Tibial artery (tissue), 4 donors: Measurements from ENCODE around the gene LRRC46.
A peak's percentile ranks its signal among the peaks of the same experiment; 100 is the strongest.

ENCODE experiments used
- DNase-seq, 2 donors: peaks; one replicate each; pipeline ENCODE4 v3.0.0-alpha.2; 2019
- H3K27ac ChIP-seq, 2 donors: fragments of 200-600 bp; sonication (generic) in 1 of 2; 1 replicate in 1 of 2; 2 replicates in 1 of 2; pipeline ENCODE4 v1.5.1; 2018 to 2019; ENCODE audit warnings: mild to moderate bottlenecking in 1 of 2
- H3K27me3 ChIP-seq, 2 donors: fragments of 200-600 bp; sonication (generic) in 1 of 2; one replicate each; pipeline versions ENCODE4 v1.5.1 to v1.6.0; 2016 to 2019
- H3K36me3 ChIP-seq, 3 donors: fragments of 200-600 bp; sonication (generic) in 2 of 3; one replicate each; pipeline ENCODE4 v1.5.1; 2016 to 2019; ENCODE audit warnings: mild to moderate bottlenecking in 2 of 3
- H3K4me1 ChIP-seq, 4 donors: fragments of 200-600 bp; sonication (generic) in 2 of 4; 1 replicate in 3 of 4; 2 replicates in 1 of 4; pipeline ENCODE4 v1.5.1; 2016 to 2019
- H3K4me3 ChIP-seq, 2 donors: fragments of 200-600 bp; sonication (generic) in 1 of 2; 1 replicate in 1 of 2; 2 replicates in 1 of 2; pipeline ENCODE4 v1.5.1; 2018 to 2019; ENCODE audit warnings: mild to moderate bottlenecking in 2 of 2
- H3K9me3 ChIP-seq, 3 donors: fragments of 200-600 bp; sonication (generic) in 1 of 3; one replicate each; pipeline ENCODE4 v1.5.1; 2016 to 2019
- intact Hi-C: fragments of 100-400 bp; cut with DNase I; formaldehyde crosslinking; loops from one replicate; pipeline ENCODE4 v1.15.0; 2023; ENCODE audit warnings: low total_unique reads
- TF ChIP-seq, protein P1 (sequence below), 2 experiments: fragments of 200-600 bp in 1 of 2; fragments of 450-650 bp in 1 of 2; IDR thresholded peaks; one replicate each; pipeline ENCODE4 v1.5.1; 2017 to 2019; ENCODE audit warnings: antibody characterized with exemption in 2 of 2, mild to moderate bottlenecking in 1 of 2, moderate library complexity in 1 of 2

LRRC46 gene

DNA sequence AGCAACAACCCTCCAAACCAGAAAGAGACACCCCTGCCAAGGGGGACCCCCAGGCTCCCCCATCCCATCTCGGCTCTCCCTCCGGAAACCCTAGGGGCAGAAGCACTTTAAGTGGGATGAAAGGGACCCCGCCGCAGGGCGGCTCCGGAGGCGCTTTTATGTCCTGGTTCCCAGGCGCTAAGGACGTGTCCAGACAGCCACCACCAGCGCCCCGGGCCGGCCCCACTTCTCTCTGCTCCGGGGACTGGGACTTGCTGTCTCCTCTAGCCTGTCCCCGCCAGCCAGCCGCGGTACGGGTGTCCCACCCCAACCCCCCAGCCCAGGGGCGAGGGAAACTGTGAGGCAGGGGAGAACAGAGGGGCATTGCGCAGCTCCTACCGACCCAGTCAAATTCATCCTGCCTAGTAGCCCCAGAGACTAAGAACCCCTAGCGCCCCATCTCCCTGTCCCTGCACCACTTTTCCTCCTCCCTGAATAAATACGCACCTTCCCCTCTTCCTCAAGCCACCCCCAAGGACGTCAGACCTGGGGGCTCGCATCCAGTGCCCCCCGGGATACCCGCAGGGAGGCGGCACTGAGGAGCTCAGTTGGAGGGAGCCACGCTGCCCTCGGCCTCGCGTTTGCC, 15.4 kb downstream of the LRRC46 start:
- H3K36me3 ChIP-seq: no peaks in the 10 kb centered on the region
- intact Hi-C loops: no loop called here
- peaks cover 0 to 39% (median 18%) of the 10 kb centered on the region in 4 donors for H3K4me1 ChIP-seq
- TF ChIP-seq, protein P1, sequence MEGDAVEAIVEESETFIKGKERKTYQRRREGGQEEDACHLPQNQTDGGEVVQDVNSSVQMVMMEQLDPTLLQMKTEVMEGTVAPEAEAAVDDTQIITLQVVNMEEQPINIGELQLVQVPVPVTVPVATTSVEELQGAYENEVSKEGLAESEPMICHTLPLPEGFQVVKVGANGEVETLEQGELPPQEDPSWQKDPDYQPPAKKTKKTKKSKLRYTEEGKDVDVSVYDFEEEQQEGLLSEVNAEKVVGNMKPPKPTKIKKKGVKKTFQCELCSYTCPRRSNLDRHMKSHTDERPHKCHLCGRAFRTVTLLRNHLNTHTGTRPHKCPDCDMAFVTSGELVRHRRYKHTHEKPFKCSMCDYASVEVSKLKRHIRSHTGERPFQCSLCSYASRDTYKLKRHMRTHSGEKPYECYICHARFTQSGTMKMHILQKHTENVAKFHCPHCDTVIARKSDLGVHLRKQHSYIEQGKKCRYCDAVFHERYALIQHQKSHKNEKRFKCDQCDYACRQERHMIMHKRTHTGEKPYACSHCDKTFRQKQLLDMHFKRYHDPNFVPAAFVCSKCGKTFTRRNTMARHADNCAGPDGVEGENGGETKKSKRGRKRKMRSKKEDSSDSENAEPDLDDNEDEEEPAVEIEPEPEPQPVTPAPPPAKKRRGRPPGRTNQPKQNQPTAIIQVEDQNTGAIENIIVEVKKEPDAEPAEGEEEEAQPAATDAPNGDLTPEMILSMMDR (IDR thresholded peaks at IDR 0.05): no peak
- H3K27ac ChIP-seq: no peak overlapping the region
- peaks cover under 1 to 75% of the 10 kb centered on the region in 2 donors for H3K27me3 ChIP-seq
- H3K9me3 ChIP-seq: no peaks in the 10 kb centered on the region
- H3K4me3 ChIP-seq: no peak overlapping the region
- no peak for DNase-seq

DNA sequence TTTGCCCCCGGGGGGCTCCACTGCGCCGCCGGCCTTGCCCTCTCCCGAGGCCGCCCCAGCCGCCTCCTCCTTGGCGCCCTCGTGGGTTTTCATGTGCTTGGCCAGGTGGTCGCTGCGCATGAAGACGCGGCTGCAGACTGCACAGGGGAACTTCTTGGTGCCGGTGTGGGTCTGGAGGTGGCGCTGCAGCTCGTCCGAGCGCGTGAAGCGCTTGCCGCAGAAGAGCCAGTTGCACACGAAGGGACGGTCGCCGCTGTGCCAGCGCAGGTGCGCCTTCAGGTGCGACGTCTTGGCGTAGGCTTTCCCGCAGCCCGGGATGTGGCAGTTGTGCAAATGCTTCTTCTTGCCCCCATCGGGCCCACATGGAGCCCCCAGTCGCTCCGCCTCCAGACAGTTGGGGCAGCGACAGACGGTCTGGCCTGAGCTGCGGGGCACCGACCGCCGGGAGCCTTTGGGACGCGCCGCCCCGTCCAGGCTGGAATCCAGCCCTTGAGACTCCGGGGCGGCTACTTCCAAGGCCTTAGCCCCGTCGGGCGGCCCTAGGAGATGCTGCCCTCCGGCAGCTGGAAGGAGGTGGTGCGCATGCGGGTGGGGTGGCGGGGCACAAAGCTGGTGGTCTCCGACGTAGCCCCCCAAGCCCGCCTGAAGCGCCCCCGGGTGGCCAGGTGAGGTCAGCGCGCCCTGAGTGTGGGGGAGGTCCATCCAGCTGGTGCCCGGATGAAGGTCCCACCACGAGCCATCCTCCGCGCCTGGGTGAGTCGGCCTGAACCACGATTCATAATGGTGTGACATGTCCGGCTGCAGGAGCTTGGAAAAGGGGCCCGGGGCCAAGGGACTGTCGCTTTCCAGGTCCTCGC, 16.1 kb downstream of the LRRC46 start:
- Histone ChIP-seq H3K4me3 (no peak overlapping the region), H3K27me3 (peaks cover 4 to 83% of the 10 kb centered on the region in 2 donors)
- intact Hi-C loops: no loop called here

DNA sequence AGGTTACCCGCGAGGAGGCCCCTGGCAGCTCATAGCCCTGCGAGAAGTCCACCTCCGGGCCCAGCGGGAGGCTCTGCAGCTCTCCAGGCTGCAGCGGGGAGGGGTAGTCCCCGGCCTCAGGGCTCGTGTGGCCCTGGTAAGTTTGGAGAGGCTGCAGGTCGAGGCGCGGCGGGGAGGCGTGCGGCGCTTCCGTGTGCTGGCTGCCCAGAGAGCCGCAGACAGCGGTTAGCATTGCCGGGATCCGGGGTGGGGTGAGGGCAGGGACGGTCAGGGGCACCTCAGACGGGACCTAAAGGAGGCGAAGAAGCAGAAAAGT, 16.7 kb downstream of the LRRC46 start:
- Histone ChIP-seq H3K27ac (no peak overlapping the region), H3K9me3 (no peaks in the 10 kb centered on the region), H3K4me1 (peaks cover 0 to 35% (median 18%) of the 10 kb centered on the region in 4 donors), H3K4me3 (no peak overlapping the region), H3K36me3 (no peaks in the 10 kb centered on the region), H3K27me3 (peaks cover 4 to 89% of the 10 kb centered on the region in 2 donors)
- intact Hi-C loops: no loop called here
- no peak for DNase-seq
- TF ChIP-seq, protein P1 (IDR thresholded peaks at IDR 0.05): no peak

More for the DNA sequence above, 16.1 kb downstream of the LRRC46 start:
- no peak for DNase-seq
- Histone ChIP-seq H3K36me3 (no peaks in the 10 kb centered on the region), H3K4me1 (peaks cover 0 to 39% (median 18%) of the 10 kb centered on the region in 4 donors), H3K27ac (no peak overlapping the region), H3K9me3 (no peaks in the 10 kb centered on the region)
- TF ChIP-seq, protein P1 (IDR thresholded peaks at IDR 0.05): no peak

DNA sequence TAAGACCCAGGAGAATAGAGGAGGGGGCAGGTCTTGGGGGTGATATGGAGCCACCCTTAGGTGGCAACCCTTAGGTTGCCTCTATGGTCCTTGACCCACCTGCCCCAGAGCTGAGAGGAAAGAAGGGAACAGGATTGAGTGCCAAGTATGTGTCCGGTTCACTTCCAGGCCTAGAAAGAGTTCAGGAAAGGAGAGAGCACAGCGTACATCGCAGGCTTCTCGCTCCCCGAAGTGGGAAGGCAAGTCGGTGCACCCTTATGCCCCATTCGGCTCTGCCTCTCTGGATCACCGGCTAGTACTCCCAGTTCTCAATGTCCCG, 18.9 kb downstream of the LRRC46 start:
- TF ChIP-seq, protein P1 (IDR thresholded peaks at IDR 0.05): no peak
- Histone ChIP-seq H3K4me1 (peaks cover 0 to 29% (median 18%) of the 10 kb centered on the region in 4 donors), H3K27me3 (peaks cover 4 to 100% of the 10 kb centered on the region in 2 donors), H3K27ac (no peak overlapping the region), H3K4me3 (peak overlapping the region in 1 of 2 donors; percentile 36), H3K36me3 (no peaks in the 10 kb centered on the region), H3K9me3 (no peaks in the 10 kb centered on the region)
- intact Hi-C loops: no loop called here
- no peak for DNase-seq

DNA sequence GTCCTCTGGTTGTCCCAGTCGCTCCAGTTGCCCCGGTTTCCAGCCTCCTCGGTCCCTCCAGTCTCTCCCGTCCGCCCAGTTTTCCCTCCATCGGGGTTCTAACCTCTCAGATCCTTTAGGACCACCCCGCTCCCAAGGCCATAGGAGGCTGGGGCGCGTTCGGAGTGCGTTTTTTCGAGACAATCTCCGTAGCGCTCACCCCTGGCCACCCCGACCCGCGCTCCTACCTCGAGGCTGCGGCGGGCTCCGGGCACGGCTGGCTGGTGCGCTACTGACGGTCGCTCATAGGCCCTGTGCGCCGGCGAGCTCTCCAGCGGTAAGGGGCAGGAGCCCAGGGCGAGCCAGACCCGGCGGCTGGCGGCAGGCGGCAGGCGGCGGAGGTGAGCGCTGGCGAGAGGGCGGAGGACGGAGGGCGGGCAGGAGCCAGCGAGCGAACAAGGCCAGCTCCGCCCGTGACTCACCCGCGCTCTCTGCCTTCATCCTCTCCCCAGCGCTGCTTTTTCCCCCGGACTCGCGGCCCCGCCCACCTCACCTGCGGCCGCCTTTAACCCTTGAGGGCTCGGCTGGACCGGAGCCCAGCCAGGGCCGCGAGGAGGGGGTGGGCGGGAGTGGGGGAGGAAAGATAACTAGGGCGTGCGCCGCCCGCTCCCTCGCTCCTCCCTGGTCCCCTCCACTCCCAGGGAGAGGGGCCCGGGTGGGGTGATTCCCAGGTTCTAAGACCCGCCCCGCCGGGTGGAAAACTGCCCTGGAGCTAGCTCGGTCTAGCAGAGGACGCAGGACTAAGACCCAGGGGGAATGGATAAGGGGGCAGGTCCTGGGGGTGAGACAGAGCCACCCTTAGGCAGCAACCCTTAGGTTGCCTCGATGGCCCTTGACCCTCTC, 19.5 kb downstream of the LRRC46 start, which contains the start of gene SP6:
Gene SP6, minus strand, starts transcription at position 472 of the 882 bp plus-strand sequence. CDS start 2,734 bp downstream, outside the sequence.
- no peak within 1 kb of the TSS for H3K27ac ChIP-seq
- no peaks in the 10 kb centered on the region for H3K36me3 ChIP-seq
- H3K27me3 ChIP-seq: peaks cover 4 to 100% of the 10 kb centered on the region in 2 donors
- DNase-seq: no peak
- no peaks in the 10 kb centered on the region for H3K9me3 ChIP-seq
- intact Hi-C loops: no loop called here
- TF ChIP-seq, protein P1 (IDR thresholded peaks at IDR 0.05): no peak
- H3K4me3 ChIP-seq: peak within 1 kb of the TSS in 1 of 2 donors; percentile 36
- peaks cover 0 to 29% (median 18%) of the 10 kb centered on the region in 4 donors for H3K4me1 ChIP-seq
